ENCODE results near the gene FOXJ3.

Gene FOXJ3

GRCh38 chr1:42302034-42302433 lies 33.0 kb downstream of the FOXJ3 start:
- DNase-seq: no peak

GRCh38 chr1:42298520-42298919 lies 36.5 kb downstream of the FOXJ3 start:
- DNase-seq: no peak

- DNase-seq: no peak
These were observed 39.2 kb downstream of the FOXJ3 start for GRCh38 chr1:42295816-42296215.

- no peak for DNase-seq
These were observed 44.9 kb downstream of the FOXJ3 start for GRCh38 chr1:42290130-42290529.

- no peak for DNase-seq
These were observed 46.6 kb downstream of the FOXJ3 start for GRCh38 chr1:42288311-42288985.

- no peak for DNase-seq
These were observed 52.0 kb downstream of the FOXJ3 start for GRCh38 chr1:42282867-42283583.

- no peak for DNase-seq
These were observed 52.9 kb downstream of the FOXJ3 start for GRCh38 chr1:42282024-42282579.

- DNase-seq: no peak
These were observed 54.2 kb downstream of the FOXJ3 start for GRCh38 chr1:42280821-42281220.

- no peak for DNase-seq
These were observed 56.0 kb downstream of the FOXJ3 start for GRCh38 chr1:42279055-42279454.

GRCh38 chr1:42272920-42273319 lies 62.1 kb downstream of the FOXJ3 start:
- DNase-seq: no peak

- DNase-seq: no peak
These were observed 67.1 kb downstream of the FOXJ3 start for GRCh38 chr1:42267904-42268303.

- DNase-seq: no peak
These were observed 68.5 kb downstream of the FOXJ3 start for GRCh38 chr1:42266253-42267135.

- no peak for DNase-seq
These were observed 70.4 kb downstream of the FOXJ3 start for GRCh38 chr1:42264511-42265190.

GRCh38 chr1:42263019-42263418 lies 72.0 kb downstream of the FOXJ3 start:
- DNase-seq: no peak

GRCh38 chr1:42260376-42261070 lies 74.5 kb downstream of the FOXJ3 start:
- no peak for DNase-seq

- no peak for DNase-seq
These were observed 75.3 kb downstream of the FOXJ3 start for GRCh38 chr1:42259739-42260064.

GRCh38 chr1:42259059-42259738 lies 75.8 kb downstream of the FOXJ3 start:
- no peak for DNase-seq

GRCh38 chr1:42258218-42258617 lies 76.8 kb downstream of the FOXJ3 start:
- no peak for DNase-seq

- no peak for DNase-seq
These were observed 84.0 kb downstream of the FOXJ3 start for GRCh38 chr1:42251042-42251441.

GRCh38 chr1:42250164-42250563 lies 84.9 kb downstream of the FOXJ3 start:
- DNase-seq: no peak

GRCh38 chr1:42240966-42241755 lies 93.9 kb downstream of the FOXJ3 start:
- DNase-seq: no peak
